ENCODE results near the gene CCDC85C.

The CCDC85C gene

DNA sequence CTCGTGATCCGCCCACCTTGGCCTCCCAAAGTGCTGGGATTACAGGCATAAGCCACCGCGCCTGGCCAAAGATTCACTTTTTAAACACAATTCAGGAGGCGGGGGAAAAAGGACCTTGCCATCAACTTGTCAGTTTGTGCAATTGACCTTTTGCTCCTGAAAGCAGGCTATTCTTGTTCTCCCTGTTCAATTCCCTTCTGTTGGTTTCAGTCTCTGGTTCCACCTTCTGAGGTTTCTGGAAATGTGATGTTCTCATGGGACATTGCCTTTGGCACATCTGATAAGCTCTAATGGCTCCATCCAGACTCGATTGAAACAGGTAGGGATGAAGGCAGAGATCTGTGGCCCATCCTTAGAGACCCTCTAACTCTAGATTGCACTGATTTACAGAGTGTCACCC is 17.9 kb upstream of the CCDC85C start:
- DNase-seq (ENCODE audit: insufficient read length, low spot score) (no peak), FAIRE-seq (no peak)
- TF ChIP-seq SPI1 (IDR thresholded peaks at IDR 0.05; ENCODE audit: low read depth, low read length) (no peak), TAF1 (IDR thresholded peaks at IDR 0.05; ENCODE audit: low read depth, low read length) (no peak), POLR2A (IDR thresholded peaks at IDR 0.05; ENCODE audit: low read depth, low read length) (no peak), PAX5 (IDR thresholded peaks at IDR 0.05; ENCODE audit: insufficient read depth, low read length, severe bottlenecking) (no peak), POLR2AphosphoS5 (IDR thresholded peaks at IDR 0.05; ENCODE audit: low read depth, low read length) (no peak), POU2F2 (IDR thresholded peaks at IDR 0.05; ENCODE audit: low read depth, low read length) (no peak)

DNA sequence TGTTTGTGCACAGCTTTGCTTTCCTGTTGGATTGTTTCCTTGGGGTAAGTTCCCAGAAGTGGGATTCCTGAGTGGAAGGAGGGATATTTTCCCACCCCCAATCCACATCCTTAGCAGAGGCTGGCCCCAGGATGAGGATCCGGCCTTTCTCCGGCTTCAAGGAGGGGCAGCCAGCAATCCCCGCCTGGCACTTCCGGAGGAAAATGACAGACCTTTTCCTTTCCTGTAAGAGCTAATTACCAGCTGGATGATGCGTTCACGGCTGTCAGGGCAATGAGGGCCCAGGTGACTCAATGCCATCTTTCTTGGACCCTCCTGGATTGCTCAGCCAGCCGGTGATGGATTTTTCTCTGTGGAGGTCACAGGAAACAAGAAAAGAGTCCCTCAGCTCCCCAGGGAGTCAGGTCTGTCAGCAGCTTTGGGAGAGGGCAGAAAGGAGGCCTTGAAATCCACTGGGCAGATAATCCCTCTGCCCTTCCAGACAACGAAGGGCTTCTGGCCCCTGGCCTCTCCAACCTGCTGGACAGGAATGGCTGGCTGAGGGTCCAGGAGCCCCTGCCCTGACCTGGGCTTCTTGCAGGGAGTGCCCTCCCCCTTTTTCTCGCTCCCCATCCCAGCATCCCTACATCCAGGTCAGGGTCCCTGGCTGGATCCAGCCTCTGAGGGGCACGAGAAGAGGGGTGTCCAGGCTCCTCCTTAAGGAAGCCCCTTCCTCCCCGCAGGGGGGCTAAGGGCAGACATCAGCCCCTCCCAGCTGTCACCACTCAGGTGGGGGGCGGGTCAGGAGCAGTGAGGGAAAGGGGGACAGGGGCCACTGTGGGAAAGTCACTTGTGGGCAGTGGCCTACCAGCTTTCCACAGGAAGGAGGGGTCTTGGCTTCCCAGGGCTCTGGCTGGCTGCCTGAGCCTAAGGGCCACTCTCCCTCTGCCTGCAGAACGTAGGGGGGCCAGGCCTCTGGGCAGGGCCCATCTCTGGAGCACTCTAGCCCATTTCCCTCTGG is 16.1 kb upstream of the CCDC85C start:
- no peak for TF ChIP-seq POLR2A (IDR thresholded peaks at IDR 0.05; ENCODE audit: low read depth, low read length)
- no peak for TF ChIP-seq POU2F2 (IDR thresholded peaks at IDR 0.05; ENCODE audit: low read depth, low read length)
- no peak for TF ChIP-seq POLR2AphosphoS5 (IDR thresholded peaks at IDR 0.05; ENCODE audit: low read depth, low read length)
- TF ChIP-seq SPI1 (IDR thresholded peaks at IDR 0.05; ENCODE audit: low read depth, low read length), result no peak
- no peak for TF ChIP-seq PAX5 (IDR thresholded peaks at IDR 0.05; ENCODE audit: insufficient read depth, low read length, severe bottlenecking)
- no peak for TF ChIP-seq TAF1 (IDR thresholded peaks at IDR 0.05; ENCODE audit: low read depth, low read length)
- FAIRE-seq, result no peak
- no peak for DNase-seq (ENCODE audit: insufficient read length, low spot score)

DNA sequence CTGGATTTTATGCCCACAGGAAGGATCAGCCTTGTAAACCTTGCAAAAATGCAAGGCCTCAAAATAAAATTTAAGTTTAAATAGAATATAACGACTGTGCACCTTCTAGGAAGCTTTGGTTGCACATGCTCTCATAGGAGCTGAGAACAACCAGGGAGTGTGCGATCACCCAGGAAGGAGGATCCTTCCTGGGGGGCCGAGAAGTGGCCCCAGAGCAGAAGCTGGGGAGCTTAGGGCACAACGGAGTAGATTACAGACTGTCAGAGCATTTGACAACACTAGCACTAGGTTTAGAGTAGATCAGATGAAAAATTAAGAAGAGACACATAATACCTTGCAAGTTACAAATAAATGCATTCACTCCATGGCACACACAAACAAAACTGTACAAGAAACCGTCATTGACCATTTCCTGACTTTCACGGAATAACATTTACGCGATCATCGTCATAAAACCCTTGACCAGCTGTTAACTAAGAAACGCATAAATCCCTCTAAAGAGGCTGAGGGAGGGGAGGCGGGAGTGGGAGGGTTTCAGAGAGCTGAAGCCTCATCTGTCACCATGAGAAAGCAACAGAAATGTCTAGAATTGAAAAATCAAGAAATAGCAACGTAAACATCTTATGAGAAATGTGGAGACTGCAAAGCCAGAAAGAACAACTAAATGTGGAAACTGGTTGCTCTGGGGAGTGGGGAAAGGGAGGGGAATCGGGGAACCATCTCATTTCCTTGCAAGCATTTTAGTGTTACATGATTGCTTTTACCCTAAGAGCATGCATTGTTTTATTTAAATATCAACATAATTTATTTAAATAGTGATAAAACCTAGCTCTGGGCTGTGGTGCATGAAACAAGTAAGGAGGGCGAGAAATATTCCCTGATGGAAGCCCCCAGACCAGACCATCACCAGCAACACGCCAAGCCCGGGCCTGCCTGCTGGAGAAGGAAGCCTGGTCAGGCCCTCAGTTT is 13.1 kb upstream of the CCDC85C start:
- FAIRE-seq (no peak), DNase-seq (ENCODE audit: insufficient read length, low spot score) (no peak)
- TF ChIP-seq POLR2A (IDR thresholded peaks at IDR 0.05; ENCODE audit: low read depth, low read length) (no peak), SPI1 (IDR thresholded peaks at IDR 0.05; ENCODE audit: low read depth, low read length) (no peak), PAX5 (IDR thresholded peaks at IDR 0.05; ENCODE audit: insufficient read depth, low read length, severe bottlenecking) (no peak), POLR2AphosphoS5 (IDR thresholded peaks at IDR 0.05; ENCODE audit: low read depth, low read length) (no peak), POU2F2 (IDR thresholded peaks at IDR 0.05; ENCODE audit: low read depth, low read length) (no peak), TAF1 (IDR thresholded peaks at IDR 0.05; ENCODE audit: low read depth, low read length) (no peak)

DNA sequence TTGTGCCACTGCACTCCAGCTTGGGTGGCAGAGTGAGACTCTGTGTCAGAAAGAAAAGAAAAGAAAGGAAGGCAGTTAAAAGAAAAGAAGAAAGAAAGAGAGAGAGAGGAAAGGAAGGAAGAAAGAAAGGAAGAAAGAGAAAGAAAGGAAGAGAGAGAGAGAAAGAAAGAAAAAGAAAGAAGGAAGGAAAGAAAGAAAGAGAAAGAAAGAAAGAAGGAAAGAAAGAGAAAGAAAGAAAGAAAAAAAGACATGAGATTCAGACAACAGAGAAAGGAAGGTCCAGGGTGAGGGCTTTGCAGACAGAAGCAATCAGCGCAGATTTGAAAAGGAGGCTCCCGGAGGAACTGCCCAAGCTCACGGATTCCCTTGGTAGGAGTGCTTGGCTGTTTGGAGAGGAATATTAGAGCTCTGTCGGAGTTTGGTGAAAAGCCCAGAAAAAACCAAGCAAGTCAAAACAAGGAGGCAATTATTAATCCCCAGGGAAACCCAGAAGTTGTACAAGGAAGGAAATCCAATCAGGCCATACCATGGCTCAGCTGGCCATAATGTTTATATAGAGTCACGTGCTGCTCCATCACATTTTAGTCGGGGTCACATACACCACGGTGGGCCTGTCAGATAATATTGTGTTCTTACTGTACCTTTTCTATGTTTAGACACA is 11.6 kb upstream of the CCDC85C start:
- no peak for TF ChIP-seq POU2F2 (IDR thresholded peaks at IDR 0.05; ENCODE audit: low read depth, low read length)
- TF ChIP-seq SPI1 (IDR thresholded peaks at IDR 0.05; ENCODE audit: low read depth, low read length), result no peak
- TF ChIP-seq PAX5 (IDR thresholded peaks at IDR 0.05; ENCODE audit: insufficient read depth, low read length, severe bottlenecking), result no peak
- TF ChIP-seq TAF1 (IDR thresholded peaks at IDR 0.05; ENCODE audit: low read depth, low read length), result no peak
- TF ChIP-seq POLR2A (IDR thresholded peaks at IDR 0.05; ENCODE audit: low read depth, low read length), result no peak
- TF ChIP-seq POLR2AphosphoS5 (IDR thresholded peaks at IDR 0.05; ENCODE audit: low read depth, low read length), result no peak
- FAIRE-seq, result no peak

DNA sequence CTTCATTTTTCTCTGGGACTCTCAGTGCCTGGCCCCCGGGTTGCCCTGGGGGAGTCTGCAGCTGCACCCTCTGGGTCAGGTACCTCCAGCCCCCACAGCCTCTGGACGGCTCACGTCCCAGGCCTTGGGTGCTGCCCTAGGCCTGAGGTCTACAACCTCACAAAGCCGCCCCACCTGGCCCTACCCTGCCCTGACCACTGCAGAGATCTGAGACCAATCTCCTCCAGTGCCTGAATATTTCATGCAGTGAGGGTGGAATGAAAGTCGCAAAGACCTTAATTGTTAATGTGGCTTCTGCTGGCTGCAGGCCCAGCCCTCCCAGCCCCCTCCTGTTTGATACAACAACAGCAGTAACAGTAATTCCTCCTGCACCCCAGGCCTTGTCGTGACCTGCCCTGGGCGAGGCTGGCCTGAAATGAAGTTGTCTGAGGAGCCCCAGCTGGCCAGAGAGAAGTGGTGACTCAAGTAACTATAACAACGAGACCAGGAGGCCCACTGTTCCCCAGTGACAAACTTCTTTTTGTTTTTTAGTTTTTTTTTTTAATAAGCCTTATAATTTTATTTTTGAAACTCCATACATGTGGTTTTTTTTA is 8.8 kb upstream of the CCDC85C start:
- DNase-seq (ENCODE audit: insufficient read length, low spot score), result no peak
- TF ChIP-seq POLR2AphosphoS5 (IDR thresholded peaks at IDR 0.05; ENCODE audit: low read depth, low read length), result no peak
- TF ChIP-seq PAX5 (IDR thresholded peaks at IDR 0.05; ENCODE audit: insufficient read depth, low read length, severe bottlenecking), result no peak
- TF ChIP-seq TAF1 (IDR thresholded peaks at IDR 0.05; ENCODE audit: low read depth, low read length), result no peak

More for the DNA sequence above, 11.6 kb upstream of the CCDC85C start:
- no peak for DNase-seq (ENCODE audit: insufficient read length, low spot score)

DNA sequence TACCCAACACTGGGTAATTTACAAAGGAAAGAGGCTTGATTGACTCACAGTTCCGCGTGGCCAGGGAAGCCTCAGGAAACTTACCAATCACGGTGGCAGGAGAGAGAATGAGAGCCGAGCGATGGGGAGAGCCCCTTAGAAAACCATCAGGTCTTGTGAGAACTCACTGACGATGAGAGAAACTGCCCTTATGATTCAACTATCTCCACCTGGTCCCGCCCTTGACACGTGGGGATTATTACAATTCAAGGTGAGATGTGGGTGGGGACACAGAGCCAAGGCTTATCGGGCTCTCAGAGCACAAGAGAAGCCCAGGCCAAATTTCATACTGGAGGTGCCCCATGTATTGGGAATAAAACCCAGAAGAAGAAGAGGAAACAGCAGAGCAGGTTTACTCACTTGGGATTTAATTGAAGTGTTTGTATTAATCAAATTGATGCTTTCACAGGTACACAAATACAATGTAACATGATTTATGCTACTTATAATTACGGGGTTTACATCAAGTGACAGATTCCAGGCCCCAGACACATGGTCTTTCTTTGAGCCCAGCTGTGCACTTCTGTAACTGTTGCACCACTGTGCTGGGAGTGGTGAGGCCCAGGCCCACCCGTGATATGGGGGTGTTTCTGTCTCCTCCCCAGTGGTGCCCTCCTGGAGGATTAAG is 8.2 kb upstream of the CCDC85C start:
- TF ChIP-seq TAF1 (IDR thresholded peaks at IDR 0.05; ENCODE audit: low read depth, low read length), result no peak
- TF ChIP-seq POU2F2 (IDR thresholded peaks at IDR 0.05; ENCODE audit: low read depth, low read length), result no peak
- no peak for TF ChIP-seq POLR2AphosphoS5 (IDR thresholded peaks at IDR 0.05; ENCODE audit: low read depth, low read length)
- TF ChIP-seq PAX5 (IDR thresholded peaks at IDR 0.05; ENCODE audit: insufficient read depth, low read length, severe bottlenecking), result no peak
- no peak for TF ChIP-seq SPI1 (IDR thresholded peaks at IDR 0.05; ENCODE audit: low read depth, low read length)
- no peak for TF ChIP-seq POLR2A (IDR thresholded peaks at IDR 0.05; ENCODE audit: low read depth, low read length)
- FAIRE-seq (no peak), DNase-seq (ENCODE audit: insufficient read length, low spot score) (no peak)

More for the DNA sequence above, 8.8 kb upstream of the CCDC85C start:
- FAIRE-seq, result no peak

DNA sequence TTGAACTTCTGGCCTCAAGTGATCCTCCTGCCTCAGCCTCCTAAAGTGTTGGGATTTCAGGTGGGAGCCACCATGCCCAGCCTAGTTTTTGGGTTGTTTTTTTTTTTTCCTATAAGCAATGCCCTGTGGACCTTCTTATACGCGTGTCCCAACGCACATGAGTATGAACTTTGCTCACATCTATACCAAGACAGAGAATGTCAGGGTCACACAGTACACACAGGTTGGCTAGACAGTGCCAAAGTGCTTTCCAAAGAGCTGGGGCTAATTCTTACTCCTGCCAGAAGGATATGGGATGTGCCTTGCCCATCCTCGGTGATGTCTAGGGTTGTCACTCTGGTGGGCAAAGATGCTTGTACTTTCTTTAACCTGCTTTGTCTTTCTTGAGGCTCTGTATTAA is 7.6 kb upstream of the CCDC85C start:
- FAIRE-seq, result no peak
- DNase-seq (ENCODE audit: insufficient read length, low spot score), result no peak
- TF ChIP-seq PAX5 (IDR thresholded peaks at IDR 0.05; ENCODE audit: insufficient read depth, low read length, severe bottlenecking) (no peak), POLR2A (IDR thresholded peaks at IDR 0.05; ENCODE audit: low read depth, low read length) (no peak), POU2F2 (IDR thresholded peaks at IDR 0.05; ENCODE audit: low read depth, low read length) (no peak), POLR2AphosphoS5 (IDR thresholded peaks at IDR 0.05; ENCODE audit: low read depth, low read length) (no peak), SPI1 (IDR thresholded peaks at IDR 0.05; ENCODE audit: low read depth, low read length) (no peak), TAF1 (IDR thresholded peaks at IDR 0.05; ENCODE audit: low read depth, low read length) (no peak)

Data from GM12891 (cell line).